ENCODE results near the gene RAI14.

- TF ChIP-seq CTCF (IDR thresholded peaks at IDR 0.05; ENCODE audit: low read depth, low read length) (no peak), EZH2phosphoT487 (IDR thresholded peaks at IDR 0.05; ENCODE audit: low read depth) (no peak)
These were observed 99.8 kb downstream of the RAI14 start for GRCh38 chr5:34755926-34756325.

All from OCI-LY3 (cell line).